ENCODE results near the gene KCNIP3.

DNA sequence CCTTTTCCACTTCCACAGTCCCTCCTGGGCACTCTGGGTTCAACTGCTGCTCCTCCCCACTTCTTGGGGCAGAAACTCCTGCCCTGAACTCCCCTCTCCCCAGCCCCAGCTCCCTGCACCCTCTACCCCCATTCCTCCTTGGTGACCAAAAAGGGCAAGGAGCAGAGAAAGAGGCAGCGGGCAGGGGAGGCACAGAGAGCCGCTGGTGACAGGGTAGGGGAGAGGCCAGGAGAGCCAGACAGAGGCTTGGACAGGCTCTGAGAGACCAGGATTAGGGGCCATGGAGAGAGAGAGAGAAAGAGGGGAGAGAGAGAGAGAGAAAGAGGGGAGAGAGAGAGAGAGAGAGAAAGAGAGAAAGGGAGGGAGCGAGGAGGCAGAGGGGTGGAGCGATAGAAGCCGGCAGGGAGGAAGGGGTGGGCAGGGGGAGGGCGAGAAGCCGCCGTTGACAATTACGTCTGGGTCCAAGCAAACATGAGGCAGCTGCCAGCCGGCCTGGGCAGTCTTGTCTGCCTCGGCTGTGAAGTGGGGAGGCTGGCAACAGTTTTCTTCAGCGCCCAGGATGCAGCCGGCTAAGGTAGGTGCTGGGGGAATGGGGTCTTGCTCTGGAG, at the start of gene KCNIP3:
- no peak for TF ChIP-seq RXRA (IDR thresholded peaks at IDR 0.05)
- TF ChIP-seq YY1 (IDR thresholded peaks at IDR 0.05), result no peak
- TF ChIP-seq, protein P1, sequence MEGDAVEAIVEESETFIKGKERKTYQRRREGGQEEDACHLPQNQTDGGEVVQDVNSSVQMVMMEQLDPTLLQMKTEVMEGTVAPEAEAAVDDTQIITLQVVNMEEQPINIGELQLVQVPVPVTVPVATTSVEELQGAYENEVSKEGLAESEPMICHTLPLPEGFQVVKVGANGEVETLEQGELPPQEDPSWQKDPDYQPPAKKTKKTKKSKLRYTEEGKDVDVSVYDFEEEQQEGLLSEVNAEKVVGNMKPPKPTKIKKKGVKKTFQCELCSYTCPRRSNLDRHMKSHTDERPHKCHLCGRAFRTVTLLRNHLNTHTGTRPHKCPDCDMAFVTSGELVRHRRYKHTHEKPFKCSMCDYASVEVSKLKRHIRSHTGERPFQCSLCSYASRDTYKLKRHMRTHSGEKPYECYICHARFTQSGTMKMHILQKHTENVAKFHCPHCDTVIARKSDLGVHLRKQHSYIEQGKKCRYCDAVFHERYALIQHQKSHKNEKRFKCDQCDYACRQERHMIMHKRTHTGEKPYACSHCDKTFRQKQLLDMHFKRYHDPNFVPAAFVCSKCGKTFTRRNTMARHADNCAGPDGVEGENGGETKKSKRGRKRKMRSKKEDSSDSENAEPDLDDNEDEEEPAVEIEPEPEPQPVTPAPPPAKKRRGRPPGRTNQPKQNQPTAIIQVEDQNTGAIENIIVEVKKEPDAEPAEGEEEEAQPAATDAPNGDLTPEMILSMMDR (IDR thresholded peaks at IDR 0.05; ENCODE audit: low read depth, low read length, missing input control), result no peak

Measured in liver (tissue), 3 donors.